ENCODE results near the gene KCNS3. TPM values are rescaled to one million over a fixed set of nuclear protein-coding genes. Genes with fewer than 3 reads are reported as not detected.

Gene KCNS3
- total RNA-seq (2014; rRNA removed; shearing (Covaris generic)): 65.7 and 72.5 TPM in 2 replicates

DNA sequence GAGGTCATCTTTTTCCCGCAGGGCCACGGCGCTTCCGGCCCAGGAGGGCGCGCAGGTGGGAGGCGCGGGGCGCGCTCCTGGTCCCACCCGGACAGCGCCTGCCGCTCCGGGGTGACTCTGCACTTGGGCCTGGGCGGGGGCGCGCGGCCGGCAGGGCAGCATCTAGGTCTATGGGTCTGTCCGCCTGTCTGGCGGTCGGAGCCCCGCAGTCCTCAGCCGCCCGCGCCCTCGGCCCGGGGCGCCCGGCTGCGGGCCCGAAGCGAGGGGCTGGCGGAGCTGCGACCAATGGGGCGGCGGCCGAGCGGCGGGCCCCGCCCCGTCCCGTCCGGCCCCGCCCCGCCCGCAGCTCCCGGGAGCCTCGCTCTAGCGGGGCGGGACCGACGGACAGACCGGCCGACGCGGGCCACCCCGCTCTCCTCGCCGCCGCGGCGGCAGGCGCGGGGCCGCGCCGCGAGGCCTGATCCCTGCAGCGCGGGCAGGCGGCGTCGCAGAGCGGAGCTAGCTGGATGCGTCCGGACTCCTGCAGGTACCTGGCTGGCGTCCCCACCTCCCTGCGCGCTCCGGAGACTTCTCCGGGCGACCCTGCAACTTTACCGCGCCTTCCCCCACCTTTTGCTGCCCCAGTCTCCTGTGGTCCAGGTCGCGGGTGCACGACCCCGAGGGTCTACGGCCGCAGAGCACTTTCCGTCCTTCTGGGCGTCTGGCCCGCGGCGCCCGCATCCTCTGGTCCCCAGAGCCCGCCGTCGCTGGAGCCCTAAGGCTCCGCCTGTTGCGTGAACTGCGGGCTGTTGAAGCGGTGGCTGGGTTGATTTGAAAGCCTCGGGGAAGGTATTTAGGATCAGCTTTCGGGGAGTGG lies at the start of gene KCNS3:
Gene KCNS3 (plus strand): TSS at position 387 of the 856 bp plus-strand sequence. CDS start 52,342 bp downstream, outside the sequence.
- DNase-seq (ENCODE audit: low read depth): peak; percentile 47

GRCh38 chr2:17830053-17831034 lies 48.1 kb upstream of the KCNS3 start:
- DNase-seq (ENCODE audit: low read depth): peak; percentile 51

DNA sequence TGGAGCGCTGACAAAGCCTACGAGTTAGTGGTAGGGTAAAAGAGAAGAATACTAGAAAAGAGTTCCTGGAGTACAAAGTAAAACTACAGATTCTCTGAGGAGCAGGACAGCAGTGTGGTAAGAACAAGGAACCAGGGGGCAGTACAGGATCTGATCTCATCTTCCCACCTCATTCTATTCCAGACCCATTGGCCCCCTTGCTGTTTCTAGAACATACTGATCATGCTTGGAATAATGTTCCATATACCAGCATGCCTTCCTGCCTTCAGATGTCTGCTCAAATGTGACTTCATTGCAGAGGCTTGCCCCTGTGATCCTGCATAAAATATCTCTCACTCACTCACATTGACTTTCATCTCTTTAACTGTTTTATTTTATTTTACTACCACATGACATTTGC lies 43.0 kb upstream of the KCNS3 start:
- DNase-seq (ENCODE audit: low read depth): no peak

- no peak for DNase-seq (ENCODE audit: low read depth)
Observed at GRCh38 chr2:17839959-17840358, 38.5 kb upstream of the KCNS3 start.

- DNase-seq (ENCODE audit: low read depth): no peak
Observed at GRCh38 chr2:17843457-17843856, 35.0 kb upstream of the KCNS3 start.

- DNase-seq (ENCODE audit: low read depth): no peak
Observed at GRCh38 chr2:17845806-17846205, 32.7 kb upstream of the KCNS3 start.

- DNase-seq (ENCODE audit: low read depth): no peak
Observed at GRCh38 chr2:17846676-17847075, 31.8 kb upstream of the KCNS3 start.

DNA sequence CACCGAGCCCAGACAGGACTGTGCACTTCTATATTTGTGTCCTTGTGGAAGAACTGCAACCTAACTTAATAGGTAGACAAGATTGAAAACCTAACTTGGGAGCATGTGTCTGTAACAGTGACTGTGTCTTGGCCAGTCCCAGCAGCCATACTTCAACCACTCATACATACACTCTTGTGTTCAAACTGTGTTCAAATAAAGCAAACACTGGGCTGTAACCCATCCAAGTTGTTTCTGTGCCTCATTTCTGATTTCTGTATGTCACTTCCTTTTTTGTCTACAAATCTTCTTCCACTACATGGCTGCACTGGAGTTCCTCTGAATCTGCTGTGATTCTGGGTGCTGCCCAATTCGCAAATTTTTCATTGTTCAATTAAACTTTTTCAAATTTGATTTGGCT lies 31.2 kb upstream of the KCNS3 start:
- no peak for DNase-seq (ENCODE audit: low read depth)

DNA sequence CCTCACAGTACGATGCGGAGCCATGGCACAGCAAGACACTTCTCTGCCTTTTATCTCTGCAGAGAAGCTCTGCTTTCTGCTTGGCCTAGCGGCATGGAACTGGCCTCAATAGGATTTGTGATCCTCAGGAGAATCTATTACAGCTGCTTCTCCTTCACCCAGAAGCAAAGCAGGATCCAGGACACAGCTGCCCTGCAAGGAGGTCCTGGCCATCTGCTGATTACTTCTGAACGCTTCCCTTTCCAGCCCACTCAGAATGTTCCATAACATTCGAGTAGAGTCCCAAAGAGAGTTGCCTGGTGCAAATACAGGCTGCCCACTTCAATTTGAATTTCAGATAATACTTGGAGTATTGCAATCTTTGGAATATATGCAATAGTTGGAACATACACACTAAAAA lies 29.2 kb upstream of the KCNS3 start:
- no peak for DNase-seq (ENCODE audit: low read depth)

DNA sequence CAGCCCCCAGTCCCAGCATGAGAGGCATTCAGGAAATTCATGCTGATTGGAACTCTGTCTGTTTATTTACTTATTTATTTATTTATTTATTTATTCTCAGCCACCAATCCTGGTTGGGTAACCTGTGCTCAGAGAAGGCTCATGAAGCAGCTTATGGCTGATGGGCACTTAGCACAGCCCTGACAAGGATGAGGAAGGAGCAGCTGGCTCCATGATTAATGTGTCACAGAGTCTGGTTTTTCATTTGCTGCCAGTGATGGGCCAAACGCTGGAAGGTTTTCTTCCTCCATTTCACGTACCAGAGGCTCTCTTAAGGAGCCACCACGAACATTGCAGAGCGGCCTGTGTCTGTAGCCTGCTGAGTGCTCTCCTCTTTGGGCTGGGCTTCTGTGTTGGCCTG lies 28.3 kb upstream of the KCNS3 start:
- no peak for DNase-seq (ENCODE audit: low read depth)

GRCh38 chr2:17851731-17852585 lies 26.5 kb upstream of the KCNS3 start:
- DNase-seq (ENCODE audit: low read depth): peak; percentile 70

GRCh38 chr2:17853799-17854198 lies 24.7 kb upstream of the KCNS3 start:
- no peak for DNase-seq (ENCODE audit: low read depth)

DNA sequence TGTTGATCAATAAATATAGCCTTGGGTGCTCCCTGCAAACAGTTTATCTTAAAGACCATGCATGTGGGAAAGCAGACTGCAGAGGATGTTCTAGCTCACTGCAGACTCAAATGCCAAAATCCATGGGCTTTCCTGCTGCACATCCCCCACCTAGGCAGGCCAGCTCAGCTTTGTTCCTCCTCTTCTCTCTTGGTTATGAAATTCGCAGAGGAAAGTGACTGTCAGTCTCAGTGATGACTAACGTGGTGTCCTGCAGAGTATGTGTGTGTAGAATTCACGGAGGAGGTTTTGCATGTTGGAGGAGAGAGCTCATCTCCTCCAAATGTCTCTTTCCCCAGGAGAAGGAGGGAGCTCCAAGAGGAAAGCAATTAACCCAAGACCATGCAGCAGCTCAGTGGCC lies 21.4 kb upstream of the KCNS3 start:
- peak; percentile 73 for DNase-seq (ENCODE audit: low read depth)

GRCh38 chr2:17858064-17858463 lies 20.4 kb upstream of the KCNS3 start:
- DNase-seq (ENCODE audit: low read depth): peak; percentile 20

DNA sequence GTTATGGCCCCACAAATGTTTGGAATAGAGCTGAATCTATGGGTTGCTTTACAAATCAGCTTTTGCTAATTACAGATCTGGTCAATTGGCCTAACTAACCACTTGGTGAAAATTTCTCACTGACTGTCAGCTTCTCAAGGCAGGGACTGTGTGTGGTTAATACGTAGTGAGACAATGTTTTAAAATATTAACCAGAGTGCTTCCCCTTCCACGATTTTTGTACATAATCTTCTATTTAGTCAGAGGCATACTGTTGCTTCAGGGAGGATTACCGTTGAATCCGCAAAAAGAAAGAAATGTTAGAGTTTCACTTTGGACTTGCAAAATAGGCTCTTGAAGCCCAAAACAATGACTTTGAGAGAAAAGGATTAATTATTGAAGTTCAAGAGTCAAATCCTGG lies 14.9 kb upstream of the KCNS3 start:
- no peak for DNase-seq (ENCODE audit: low read depth)

GRCh38 chr2:17864676-17865075 lies 13.8 kb upstream of the KCNS3 start:
- no peak for DNase-seq (ENCODE audit: low read depth)

- no peak for DNase-seq (ENCODE audit: low read depth)
Observed at GRCh38 chr2:17867133-17867532, 11.3 kb upstream of the KCNS3 start.

DNA sequence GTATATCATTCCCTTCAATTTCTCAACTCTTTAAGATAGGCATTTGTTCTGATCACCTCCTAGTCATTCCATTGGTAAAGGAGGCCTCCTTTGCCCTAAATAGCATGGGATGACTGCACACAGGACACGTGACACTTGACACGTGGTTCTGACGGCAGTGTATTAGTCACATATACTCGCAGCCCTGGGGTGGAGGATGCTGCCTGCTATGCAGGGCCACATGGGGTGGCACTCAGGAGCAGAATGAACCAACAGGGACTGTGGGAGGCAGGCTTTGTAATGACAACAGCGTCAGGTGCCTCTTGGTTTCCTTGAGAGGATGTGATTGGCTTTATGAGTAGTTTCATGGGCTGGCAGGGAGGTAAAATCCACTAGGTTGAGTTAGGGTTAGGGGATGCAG lies 9.3 kb upstream of the KCNS3 start:
- peak; percentile 50 for DNase-seq (ENCODE audit: low read depth)

- DNase-seq (ENCODE audit: low read depth): no peak
Observed at GRCh38 chr2:17871639-17872038, 6.8 kb upstream of the KCNS3 start.

- DNase-seq (ENCODE audit: low read depth): no peak
Observed at GRCh38 chr2:17873021-17873420, 5.4 kb upstream of the KCNS3 start.

DNA sequence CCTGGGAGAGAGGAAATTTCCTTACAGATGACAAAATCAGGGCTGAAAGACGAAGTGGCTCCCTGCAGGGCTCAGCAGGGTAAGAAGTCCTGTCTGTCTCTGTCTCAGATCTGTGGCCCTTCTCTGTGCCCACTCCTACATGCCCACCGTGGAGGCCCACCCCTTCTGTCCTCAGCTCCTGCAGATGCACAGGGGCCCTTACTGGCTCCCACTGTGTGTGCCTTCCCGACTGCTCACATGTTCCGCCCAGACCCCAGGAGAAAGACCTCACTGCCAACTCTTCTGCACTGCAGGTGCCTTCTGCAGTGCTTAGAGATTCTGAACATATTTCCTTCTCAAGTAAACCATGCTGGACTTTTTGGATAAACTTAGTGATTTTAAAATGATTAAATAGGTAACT lies 1.9 kb upstream of the KCNS3 start:
- DNase-seq (ENCODE audit: low read depth): no peak

Measured in M059J (cell line).